ENCODE measurements around the gene SLC1A4. TPM values are rescaled to one million over a fixed set of nuclear protein-coding genes. Genes with fewer than 3 reads are reported as not detected.

SLC1A4 gene
- total and polyA plus RNA-seq, 2 experiments from 2014 or later, result 27.4 to 51.9 TPM

DNA sequence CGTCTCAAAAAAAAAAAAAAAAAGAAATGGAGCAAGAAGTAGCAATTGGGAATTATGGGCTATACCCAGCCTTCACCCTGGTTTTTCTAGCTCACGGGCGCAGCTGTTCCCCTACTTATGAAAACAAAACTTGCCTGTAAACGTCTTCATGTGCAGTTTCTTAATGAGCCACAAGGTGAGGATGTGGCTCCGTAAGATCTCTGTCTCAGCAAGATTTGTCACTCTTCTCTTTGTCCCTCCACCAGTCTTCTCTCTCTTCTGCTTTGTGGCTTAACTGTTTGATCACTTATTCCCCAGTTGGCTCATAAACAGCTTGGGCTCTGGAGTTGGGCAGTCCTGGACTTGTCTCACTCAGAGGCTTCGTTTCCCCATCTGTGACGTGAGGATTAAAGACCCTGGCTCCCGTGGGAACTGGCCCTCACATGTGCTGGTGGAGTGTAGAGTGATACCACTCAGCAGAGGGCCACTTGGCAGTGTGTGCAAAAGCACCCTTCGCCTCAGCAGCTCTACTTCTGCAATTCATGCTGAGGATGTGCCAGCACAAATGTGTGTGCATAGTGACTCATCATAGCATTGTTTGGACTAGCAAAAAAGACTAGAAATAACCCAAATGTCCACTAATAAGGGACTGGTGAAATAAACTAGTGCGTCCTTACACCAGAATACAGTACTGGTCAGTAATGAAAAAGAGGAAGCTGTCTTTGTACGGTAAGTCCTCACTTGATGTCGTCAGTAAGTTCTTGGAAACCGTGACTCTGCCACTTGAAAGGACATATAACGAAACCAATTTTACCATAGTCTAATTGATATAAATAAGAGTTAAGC, 75.7 kb downstream of the SLC1A4 start:
- Histone ChIP-seq H3K4me2 (ENCODE audit: unreplicated experiment) (peak overlapping the region; percentile 81), H3F3A (ENCODE audit: insufficient read depth) (peaks cover 38% of the 10 kb centered on the region), H3K4me3 (peak overlapping the region; percentile 58), H4K20me1 (ENCODE audit: insufficient read depth) (no peaks in the 10 kb centered on the region), H3K27ac (peak overlapping the region; percentile 93), H2AFZ (0 out of 2 replicates have a peak overlapping the region, but pooled peaks have one; percentile 10), H3K27me3 (replicated peaks; ENCODE audit: insufficient read depth) (no peaks in the 10 kb centered on the region), H3K9me2 (ENCODE audit: insufficient read depth) (no peaks in the 10 kb centered on the region), H3K36me3 (ENCODE audit: low read depth) (no peaks in the 10 kb centered on the region), H3K9ac (peak overlapping the region; percentile 69), H3K4me1 (ENCODE audit: insufficient read depth) (peaks cover 23% of the 10 kb centered on the region), H3K9me3 (ENCODE audit: low read depth) (no peaks in the 10 kb centered on the region), H3K79me2 (ENCODE audit: insufficient read depth) (peaks cover 76% of the 10 kb centered on the region)
- no peak for TF ChIP-seq EZH2 (IDR thresholded peaks at IDR 0.05; ENCODE audit: insufficient read depth, poor library complexity, severe bottlenecking)
- no peak for TF ChIP-seq EZH2phosphoT487 (IDR thresholded peaks at IDR 0.05; ENCODE audit: insufficient read depth, low read depth)
- in situ Hi-C loops (cut with MboI), result loop anchor here (25.0 kb wide), 1 partner anchor 497 kb away; no protein-coding TSS in a partner anchor
- 7 to 9% methylated on average over 13 to 14 of the region's 14 CpGs for WGBS, 2 experiments (ENCODE audit: low coverage in 1 of 2, low lambda C conversion rate in 2 of 2, missing lambda C conversion rate in 2 of 2)
- peak; percentile 96 for DNase-seq

DNA sequence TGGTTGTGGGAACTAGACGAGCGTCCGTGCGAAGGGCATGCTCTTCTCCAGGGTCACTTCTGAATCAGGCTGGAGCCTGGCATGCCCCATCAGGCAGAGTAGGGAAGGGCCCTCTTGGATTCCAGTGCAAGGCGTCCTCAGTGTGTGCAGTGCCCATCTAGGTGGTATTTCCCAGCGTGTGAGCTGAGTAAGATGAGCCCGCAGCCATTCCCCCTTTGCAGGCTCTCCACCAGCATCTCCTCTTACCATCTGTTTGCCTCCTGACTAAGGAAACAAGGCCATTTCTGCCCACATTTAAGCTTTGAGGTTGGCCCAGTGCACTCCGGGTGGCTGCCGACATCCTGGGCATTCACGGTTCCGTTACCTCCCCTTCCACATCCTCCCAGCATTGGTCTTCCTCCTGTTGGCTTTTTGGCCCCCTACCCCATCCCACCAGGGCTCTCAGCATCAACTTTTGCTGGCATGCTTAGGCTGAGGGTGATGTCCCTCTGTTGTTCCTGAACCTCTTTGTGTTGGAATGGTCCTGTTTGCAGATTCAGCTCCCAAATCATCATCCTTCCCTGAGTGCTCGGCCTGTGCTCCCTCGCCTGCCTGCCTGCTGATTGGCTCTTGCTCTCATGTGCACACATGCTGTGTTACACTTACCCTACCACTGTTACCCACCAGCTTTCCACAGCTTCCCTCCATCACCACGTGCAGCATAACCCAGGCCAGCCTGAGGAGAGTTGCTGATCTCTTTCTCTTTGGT, 78.8 kb downstream of the SLC1A4 start:
- peaks cover 39% of the 10 kb centered on the region for H3K4me1 ChIP-seq (ENCODE audit: insufficient read depth)
- H3K9me3 ChIP-seq (ENCODE audit: low read depth), result no peaks in the 10 kb centered on the region
- no peaks in the 10 kb centered on the region for H3K27me3 ChIP-seq (replicated peaks; ENCODE audit: insufficient read depth)
- H2AFZ ChIP-seq, result no peak overlapping the region
- H3K27ac ChIP-seq, result no peak overlapping the region
- no peak for DNase-seq
- H3K4me3 ChIP-seq, result no peak overlapping the region
- in situ Hi-C loops (cut with MboI), result loop anchor here (25.0 kb wide), 1 partner anchor 494 kb away; no protein-coding TSS in a partner anchor
- H3K36me3 ChIP-seq (ENCODE audit: low read depth), result no peaks in the 10 kb centered on the region
- peaks cover 50% of the 10 kb centered on the region for H3K79me2 ChIP-seq (ENCODE audit: insufficient read depth)
- no peak overlapping the region for H3K9ac ChIP-seq
- no peaks in the 10 kb centered on the region for H3K9me2 ChIP-seq (ENCODE audit: insufficient read depth)
- no peaks in the 10 kb centered on the region for H4K20me1 ChIP-seq (ENCODE audit: insufficient read depth)
- 76 to 81% methylated on average over 13 to 14 of the region's 14 CpGs for WGBS, 2 experiments (ENCODE audit: low coverage in 1 of 2, low lambda C conversion rate in 2 of 2, missing lambda C conversion rate in 2 of 2)
- no peak for TF ChIP-seq EZH2 (IDR thresholded peaks at IDR 0.05; ENCODE audit: insufficient read depth, poor library complexity, severe bottlenecking)
- no peak for TF ChIP-seq EZH2phosphoT487 (IDR thresholded peaks at IDR 0.05; ENCODE audit: insufficient read depth, low read depth)
- peaks cover 53% of the 10 kb centered on the region for H3F3A ChIP-seq (ENCODE audit: insufficient read depth)
- no peak overlapping the region for H3K4me2 ChIP-seq (ENCODE audit: unreplicated experiment)

GRCh38 chr2:65069439-65069824, 80.2 kb downstream of the SLC1A4 start:
- WGBS, 2 experiments (ENCODE audit: low coverage in 1 of 2, low lambda C conversion rate in 2 of 2, missing lambda C conversion rate in 2 of 2), result 87 to 88% methylated on average over 6 of the region's 6 CpGs
- TF ChIP-seq EZH2 (IDR thresholded peaks at IDR 0.05; ENCODE audit: insufficient read depth, poor library complexity, severe bottlenecking), result no peak
- TF ChIP-seq EZH2phosphoT487 (IDR thresholded peaks at IDR 0.05; ENCODE audit: insufficient read depth, low read depth), result no peak
- Histone ChIP-seq H4K20me1 (ENCODE audit: insufficient read depth) (no peaks in the 10 kb centered on the region), H3K9ac (no peak overlapping the region), H3K27me3 (replicated peaks; ENCODE audit: insufficient read depth) (no peaks in the 10 kb centered on the region), H2AFZ (no peak overlapping the region), H3K36me3 (ENCODE audit: low read depth) (peaks cover 3% of the 10 kb centered on the region; the same call in 1 of the 2 replicates), H3F3A (ENCODE audit: insufficient read depth) (peaks cover 45% of the 10 kb centered on the region), H3K27ac (0 out of 2 replicates have a peak overlapping the region, but pooled peaks have one; percentile 77), H3K79me2 (ENCODE audit: insufficient read depth) (peaks cover 36% of the 10 kb centered on the region), H3K4me3 (no peak overlapping the region), H3K4me2 (ENCODE audit: unreplicated experiment) (no peak overlapping the region), H3K9me2 (ENCODE audit: insufficient read depth) (no peaks in the 10 kb centered on the region), H3K4me1 (ENCODE audit: insufficient read depth) (peaks cover 35% of the 10 kb centered on the region), H3K9me3 (ENCODE audit: low read depth) (no peaks in the 10 kb centered on the region)
- in situ Hi-C loops (cut with MboI), result loop anchor here (25.0 kb wide), 1 partner anchor 493 kb away; no protein-coding TSS in a partner anchor
- DNase-seq, result no peak

GRCh38 chr2:65070172-65070830, 81.1 kb downstream of the SLC1A4 start:
- H3K4me3 ChIP-seq, result no peak overlapping the region
- H3F3A ChIP-seq (ENCODE audit: insufficient read depth), result peaks cover 43% of the 10 kb centered on the region
- peaks cover 5% of the 10 kb centered on the region; the same call in 1 of the 2 replicates for H3K36me3 ChIP-seq (ENCODE audit: low read depth)
- H4K20me1 ChIP-seq (ENCODE audit: insufficient read depth), result no peaks in the 10 kb centered on the region
- H3K9me2 ChIP-seq (ENCODE audit: insufficient read depth), result no peaks in the 10 kb centered on the region
- WGBS, 2 experiments (ENCODE audit: low coverage in 1 of 2, low lambda C conversion rate in 2 of 2, missing lambda C conversion rate in 2 of 2), result 18 to 20% methylated on average over 8 of the region's 8 CpGs
- H3K27ac ChIP-seq, result peak overlapping the region; percentile 77
- H3K27me3 ChIP-seq (replicated peaks; ENCODE audit: insufficient read depth), result no peaks in the 10 kb centered on the region
- no peaks in the 10 kb centered on the region for H3K9me3 ChIP-seq (ENCODE audit: low read depth)
- H3K79me2 ChIP-seq (ENCODE audit: insufficient read depth), result peaks cover 36% of the 10 kb centered on the region
- peaks cover 27% of the 10 kb centered on the region for H3K4me1 ChIP-seq (ENCODE audit: insufficient read depth)
- peak overlapping the region; percentile 46 for H3K9ac ChIP-seq
- no peak overlapping the region for H2AFZ ChIP-seq
- in situ Hi-C loops (cut with MboI), result loop anchor here (25.0 kb wide), 1 partner anchor 492 kb away; no protein-coding TSS in a partner anchor
- DNase-seq, result peak; percentile 86
- H3K4me2 ChIP-seq (ENCODE audit: unreplicated experiment), result peak overlapping the region; percentile 38
- TF ChIP-seq EZH2 (IDR thresholded peaks at IDR 0.05; ENCODE audit: insufficient read depth, poor library complexity, severe bottlenecking) (no peak), EZH2phosphoT487 (IDR thresholded peaks at IDR 0.05; ENCODE audit: insufficient read depth, low read depth) (no peak)
